HepG2 (cell line): ENCODE data around the gene HSPA1L. TPM values are rescaled to one million over a fixed set of nuclear protein-coding genes. Genes with fewer than 3 reads are reported as not detected.

Source experiments
- HDAC2 ChIP-seq: sonication (generic); formaldehyde crosslinking; IDR thresholded peaks from 2 replicates; pipeline ENCODE4 v1.4.0; 2020; ENCODE audit warnings: missing genetic modification reagents
- KDM5A ChIP-seq: fragments of 200-600 bp; sonication (generic); IDR thresholded peaks from 2 replicates; pipeline ENCODE4 v1.7.0; 2018; ENCODE audit warnings: antibody characterized with exemption, mild to moderate bottlenecking, low read length, borderline replicate concordance
- KMT2A ChIP-seq: sonication (generic); formaldehyde crosslinking; IDR thresholded peaks from 2 replicates; pipeline ENCODE4 v1.4.0; 2020; ENCODE audit warnings: missing genetic modification reagents
- PHF8 ChIP-seq: sonication (generic); formaldehyde crosslinking; IDR thresholded peaks from 2 replicates; pipeline ENCODE4 v1.5.0; 2020; ENCODE audit warnings: missing genetic modification reagents
- POLR2G ChIP-seq: fragments of 200-400 bp; formaldehyde crosslinking; IDR thresholded peaks from 2 replicates; pipeline ENCODE4 v1.6.1; 2018; ENCODE audit warnings: mild to moderate bottlenecking, low read depth, low read length, moderate library complexity
- ZNF136 ChIP-seq: sonication (generic); formaldehyde crosslinking; IDR thresholded peaks from 2 replicates; pipeline ENCODE4 v1.8.1; 2022; ENCODE audit warnings: low read depth, mild to moderate bottlenecking, moderate library complexity, missing genetic modification reagents
- ZNF350 ChIP-seq: sonication (generic); formaldehyde crosslinking; IDR thresholded peaks from 2 replicates; pipeline ENCODE4 v1.4.0; 2020; ENCODE audit warnings: mild to moderate bottlenecking, low read depth, missing genetic modification reagents, borderline replicate concordance
- ZNF460 ChIP-seq: sonication (generic); formaldehyde crosslinking; IDR thresholded peaks from 2 replicates; pipeline ENCODE4 v1.5.1; 2020; ENCODE audit warnings: missing genetic modification reagents, mild to moderate bottlenecking, borderline replicate concordance
- ZNF598 ChIP-seq: sonication (generic); formaldehyde crosslinking; IDR thresholded peaks from 2 replicates; pipeline ENCODE4 v1.5.1; 2020; ENCODE audit warnings: mild to moderate bottlenecking, missing genetic modification reagents, borderline replicate concordance
- polyA plus RNA-seq, 8 experiments: library from polyadenylated mRNA; depleted of rRNA in 3 of 8; stranded (reverse) in 7 of 8; unstranded in 1 of 8; fragments of >200 nt; fragmentation: Illumina TruSeq in 4 of 8; extraction: Trizol in 4 of 8; gene quantifications; 2 replicates each; pipeline versions ENCODE4 v1.2.1 to v1.2.3, GENCODE V29; 2011 to 2016; ENCODE audit warnings: low read depth in 4 of 8, missing spikeins in 1 of 8, mixed read lengths in 1 of 8; ENCODE audit not compliant: insufficient read depth in 1 of 8
- total RNA-seq, 5 experiments: library from RNA; depleted of rRNA; stranded (reverse); fragments of >200 nt; fragmentation: Illumina TruSeq; extraction: Trizol; gene quantifications; 2 replicates each; pipeline ENCODE4 v1.2.3, GENCODE V29; 2016; ENCODE audit warnings: low read depth in 1 of 5
- TF ChIP-seq, protein P1 (sequence below): sonication (generic); formaldehyde crosslinking; IDR thresholded peaks from 2 replicates; pipeline ENCODE4 v1.8.1; 2022; ENCODE audit warnings: low read depth, mild to moderate bottlenecking, missing genetic modification reagents
- TF ChIP-seq, protein P2 (sequence below): sonication (generic); formaldehyde crosslinking; IDR thresholded peaks from 2 replicates; pipeline ENCODE4 v1.4.0; 2020; ENCODE audit warnings: missing genetic modification reagents
- TF ChIP-seq, protein P3 (sequence below): sonication (generic); formaldehyde crosslinking; IDR thresholded peaks from 2 replicates; pipeline ENCODE4 v1.8.1; 2023; ENCODE audit warnings: missing genetic modification reagents, inconsistent platforms, borderline replicate concordance
- TF ChIP-seq, protein P4 (sequence below): sonication (generic); formaldehyde crosslinking; IDR thresholded peaks from 2 replicates; pipeline ENCODE4 v1.4.0; 2020; ENCODE audit warnings: missing genetic modification reagents
- TF ChIP-seq, protein P5 (sequence below): sonication (generic); formaldehyde crosslinking; IDR thresholded peaks from 2 replicates; pipeline ENCODE4 v1.4.0; 2020; ENCODE audit warnings: mild to moderate bottlenecking, missing genetic modification reagents, borderline replicate concordance

Gene HSPA1L
- total and polyA plus RNA-seq, 2 of the 13 experiments (the other 11 are each of a cell fraction or from before 2014, with no cell fraction given): 0.55 to 1.0 TPM

DNA sequence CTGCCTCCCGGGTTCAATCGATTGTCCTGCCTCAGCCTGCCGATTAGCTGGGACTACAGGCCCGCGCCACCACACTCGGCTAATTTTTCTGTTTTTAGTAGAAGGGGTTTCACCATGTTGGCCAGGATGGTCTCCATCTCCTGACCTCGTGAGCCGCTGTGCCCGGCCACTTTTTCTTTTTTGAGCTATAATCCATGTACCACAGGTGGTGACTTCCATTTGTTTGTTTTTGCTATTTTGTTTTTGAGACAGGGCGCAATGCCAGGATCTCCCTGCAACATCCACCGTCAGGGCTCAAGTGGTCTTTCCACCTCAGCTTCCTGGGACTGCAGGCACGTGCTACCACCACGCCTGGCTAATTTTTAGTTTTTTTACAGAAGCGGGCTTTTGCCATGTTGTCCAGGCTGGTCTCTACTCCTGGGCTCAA lies 21.0 kb upstream of the HSPA1L start (continued):
- TF ChIP-seq, protein P1, sequence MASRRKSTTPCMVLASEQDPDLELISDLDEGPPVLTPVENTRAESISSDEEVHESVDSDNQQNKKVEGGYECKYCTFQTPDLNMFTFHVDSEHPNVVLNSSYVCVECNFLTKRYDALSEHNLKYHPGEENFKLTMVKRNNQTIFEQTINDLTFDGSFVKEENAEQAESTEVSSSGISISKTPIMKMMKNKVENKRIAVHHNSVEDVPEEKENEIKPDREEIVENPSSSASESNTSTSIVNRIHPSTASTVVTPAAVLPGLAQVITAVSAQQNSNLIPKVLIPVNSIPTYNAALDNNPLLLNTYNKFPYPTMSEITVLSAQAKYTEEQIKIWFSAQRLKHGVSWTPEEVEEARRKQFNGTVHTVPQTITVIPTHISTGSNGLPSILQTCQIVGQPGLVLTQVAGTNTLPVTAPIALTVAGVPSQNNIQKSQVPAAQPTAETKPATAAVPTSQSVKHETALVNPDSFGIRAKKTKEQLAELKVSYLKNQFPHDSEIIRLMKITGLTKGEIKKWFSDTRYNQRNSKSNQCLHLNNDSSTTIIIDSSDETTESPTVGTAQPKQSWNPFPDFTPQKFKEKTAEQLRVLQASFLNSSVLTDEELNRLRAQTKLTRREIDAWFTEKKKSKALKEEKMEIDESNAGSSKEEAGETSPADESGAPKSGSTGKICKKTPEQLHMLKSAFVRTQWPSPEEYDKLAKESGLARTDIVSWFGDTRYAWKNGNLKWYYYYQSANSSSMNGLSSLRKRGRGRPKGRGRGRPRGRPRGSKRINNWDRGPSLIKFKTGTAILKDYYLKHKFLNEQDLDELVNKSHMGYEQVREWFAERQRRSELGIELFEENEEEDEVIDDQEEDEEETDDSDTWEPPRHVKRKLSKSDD: no peak
- TF ChIP-seq KDM5A: 0 out of 2 replicates have a peak, but pooled peaks have one; percentile 46
- peak; percentile 17; the same call in 1 of the 2 replicates for TF ChIP-seq ZNF598 (CRISPR knock-in tag)
- TF ChIP-seq PHF8 (CRISPR knock-in tag): peak; percentile 34; the same call in 1 of the 2 replicates
- peak; percentile 31; the same call in 1 of the 2 replicates for TF ChIP-seq ZNF350 (CRISPR knock-in tag)
- TF ChIP-seq KMT2A (CRISPR knock-in tag): peak; percentile 23; the same call in 1 of the 2 replicates
- TF ChIP-seq, protein P2, sequence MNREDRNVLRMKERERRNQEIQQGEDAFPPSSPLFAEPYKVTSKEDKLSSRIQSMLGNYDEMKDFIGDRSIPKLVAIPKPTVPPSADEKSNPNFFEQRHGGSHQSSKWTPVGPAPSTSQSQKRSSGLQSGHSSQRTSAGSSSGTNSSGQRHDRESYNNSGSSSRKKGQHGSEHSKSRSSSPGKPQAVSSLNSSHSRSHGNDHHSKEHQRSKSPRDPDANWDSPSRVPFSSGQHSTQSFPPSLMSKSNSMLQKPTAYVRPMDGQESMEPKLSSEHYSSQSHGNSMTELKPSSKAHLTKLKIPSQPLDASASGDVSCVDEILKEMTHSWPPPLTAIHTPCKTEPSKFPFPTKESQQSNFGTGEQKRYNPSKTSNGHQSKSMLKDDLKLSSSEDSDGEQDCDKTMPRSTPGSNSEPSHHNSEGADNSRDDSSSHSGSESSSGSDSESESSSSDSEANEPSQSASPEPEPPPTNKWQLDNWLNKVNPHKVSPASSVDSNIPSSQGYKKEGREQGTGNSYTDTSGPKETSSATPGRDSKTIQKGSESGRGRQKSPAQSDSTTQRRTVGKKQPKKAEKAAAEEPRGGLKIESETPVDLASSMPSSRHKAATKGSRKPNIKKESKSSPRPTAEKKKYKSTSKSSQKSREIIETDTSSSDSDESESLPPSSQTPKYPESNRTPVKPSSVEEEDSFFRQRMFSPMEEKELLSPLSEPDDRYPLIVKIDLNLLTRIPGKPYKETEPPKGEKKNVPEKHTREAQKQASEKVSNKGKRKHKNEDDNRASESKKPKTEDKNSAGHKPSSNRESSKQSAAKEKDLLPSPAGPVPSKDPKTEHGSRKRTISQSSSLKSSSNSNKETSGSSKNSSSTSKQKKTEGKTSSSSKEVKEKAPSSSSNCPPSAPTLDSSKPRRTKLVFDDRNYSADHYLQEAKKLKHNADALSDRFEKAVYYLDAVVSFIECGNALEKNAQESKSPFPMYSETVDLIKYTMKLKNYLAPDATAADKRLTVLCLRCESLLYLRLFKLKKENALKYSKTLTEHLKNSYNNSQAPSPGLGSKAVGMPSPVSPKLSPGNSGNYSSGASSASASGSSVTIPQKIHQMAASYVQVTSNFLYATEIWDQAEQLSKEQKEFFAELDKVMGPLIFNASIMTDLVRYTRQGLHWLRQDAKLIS (CRISPR knock-in tag): 0 out of 2 replicates have a peak, but pooled peaks have one; percentile 23
- peak; percentile 81 for TF ChIP-seq ZNF460 (CRISPR knock-in tag)
- TF ChIP-seq, protein P3, sequence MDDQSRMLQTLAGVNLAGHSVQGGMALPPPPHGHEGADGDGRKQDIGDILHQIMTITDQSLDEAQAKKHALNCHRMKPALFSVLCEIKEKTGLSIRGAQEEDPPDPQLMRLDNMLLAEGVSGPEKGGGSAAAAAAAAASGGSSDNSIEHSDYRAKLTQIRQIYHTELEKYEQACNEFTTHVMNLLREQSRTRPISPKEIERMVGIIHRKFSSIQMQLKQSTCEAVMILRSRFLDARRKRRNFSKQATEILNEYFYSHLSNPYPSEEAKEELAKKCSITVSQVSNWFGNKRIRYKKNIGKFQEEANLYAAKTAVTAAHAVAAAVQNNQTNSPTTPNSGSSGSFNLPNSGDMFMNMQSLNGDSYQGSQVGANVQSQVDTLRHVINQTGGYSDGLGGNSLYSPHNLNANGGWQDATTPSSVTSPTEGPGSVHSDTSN (CRISPR knock-in tag): no peak
- peak; percentile 62; the same call in 1 of the 2 replicates for TF ChIP-seq POLR2G
- TF ChIP-seq ZNF136 (CRISPR knock-in tag): 0 out of 2 replicates have a peak, but pooled peaks have one; percentile 26
- no peak for TF ChIP-seq HDAC2 (CRISPR knock-in tag)
- TF ChIP-seq, protein P4, sequence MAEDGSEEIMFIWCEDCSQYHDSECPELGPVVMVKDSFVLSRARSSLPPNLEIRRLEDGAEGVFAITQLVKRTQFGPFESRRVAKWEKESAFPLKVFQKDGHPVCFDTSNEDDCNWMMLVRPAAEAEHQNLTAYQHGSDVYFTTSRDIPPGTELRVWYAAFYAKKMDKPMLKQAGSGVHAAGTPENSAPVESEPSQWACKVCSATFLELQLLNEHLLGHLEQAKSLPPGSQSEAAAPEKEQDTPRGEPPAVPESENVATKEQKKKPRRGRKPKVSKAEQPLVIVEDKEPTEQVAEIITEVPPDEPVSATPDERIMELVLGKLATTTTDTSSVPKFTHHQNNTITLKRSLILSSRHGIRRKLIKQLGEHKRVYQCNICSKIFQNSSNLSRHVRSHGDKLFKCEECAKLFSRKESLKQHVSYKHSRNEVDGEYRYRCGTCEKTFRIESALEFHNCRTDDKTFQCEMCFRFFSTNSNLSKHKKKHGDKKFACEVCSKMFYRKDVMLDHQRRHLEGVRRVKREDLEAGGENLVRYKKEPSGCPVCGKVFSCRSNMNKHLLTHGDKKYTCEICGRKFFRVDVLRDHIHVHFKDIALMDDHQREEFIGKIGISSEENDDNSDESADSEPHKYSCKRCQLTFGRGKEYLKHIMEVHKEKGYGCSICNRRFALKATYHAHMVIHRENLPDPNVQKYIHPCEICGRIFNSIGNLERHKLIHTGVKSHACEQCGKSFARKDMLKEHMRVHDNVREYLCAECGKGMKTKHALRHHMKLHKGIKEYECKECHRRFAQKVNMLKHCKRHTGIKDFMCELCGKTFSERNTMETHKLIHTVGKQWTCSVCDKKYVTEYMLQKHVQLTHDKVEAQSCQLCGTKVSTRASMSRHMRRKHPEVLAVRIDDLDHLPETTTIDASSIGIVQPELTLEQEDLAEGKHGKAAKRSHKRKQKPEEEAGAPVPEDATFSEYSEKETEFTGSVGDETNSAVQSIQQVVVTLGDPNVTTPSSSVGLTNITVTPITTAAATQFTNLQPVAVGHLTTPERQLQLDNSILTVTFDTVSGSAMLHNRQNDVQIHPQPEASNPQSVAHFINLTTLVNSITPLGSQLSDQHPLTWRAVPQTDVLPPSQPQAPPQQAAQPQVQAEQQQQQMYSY (CRISPR knock-in tag): 0 out of 2 replicates have a peak, but pooled peaks have one; percentile 28
- TF ChIP-seq, protein P5, sequence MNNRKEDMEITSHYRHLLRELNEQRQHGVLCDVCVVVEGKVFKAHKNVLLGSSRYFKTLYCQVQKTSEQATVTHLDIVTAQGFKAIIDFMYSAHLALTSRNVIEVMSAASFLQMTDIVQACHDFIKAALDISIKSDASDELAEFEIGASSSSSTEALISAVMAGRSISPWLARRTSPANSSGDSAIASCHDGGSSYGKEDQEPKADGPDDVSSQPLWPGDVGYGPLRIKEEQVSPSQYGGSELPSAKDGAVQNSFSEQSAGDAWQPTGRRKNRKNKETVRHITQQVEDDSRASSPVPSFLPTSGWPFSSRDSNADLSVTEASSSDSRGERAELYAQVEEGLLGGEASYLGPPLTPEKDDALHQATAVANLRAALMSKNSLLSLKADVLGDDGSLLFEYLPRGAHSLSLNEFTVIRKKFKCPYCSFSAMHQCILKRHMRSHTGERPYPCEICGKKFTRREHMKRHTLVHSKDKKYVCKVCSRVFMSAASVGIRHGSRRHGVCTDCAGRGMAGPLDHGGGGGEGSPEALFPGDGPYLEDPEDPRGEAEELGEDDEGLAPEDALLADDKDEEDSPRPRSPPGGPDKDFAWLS: no peak
